Testis (tissue), 3 donors: ENCODE measurements around the gene GRK5. TPM values are rescaled to one million over a fixed set of nuclear protein-coding genes. Genes with fewer than 3 reads are reported as not detected.

ENCODE experiments used
- DNase-seq: peaks from one replicate; pipeline ENCODE4 v3.0.0-alpha.2; 2019
- H3K27ac ChIP-seq, 2 donors: fragments of 200-600 bp; sonication (generic); one replicate each; pipeline ENCODE4 v1.5.1; 2019
- H3K27me3 ChIP-seq: fragments of 200-600 bp; sonication (generic); one replicate; pipeline ENCODE4 v1.5.1; 2019
- H3K36me3 ChIP-seq: fragments of 200-600 bp; sonication (generic); one replicate; pipeline ENCODE4 v1.5.1; 2017; ENCODE audit warnings: low read depth; ENCODE audit errors: missing control alignments
- H3K4me1 ChIP-seq: fragments of 200-600 bp; sonication (generic); one replicate; pipeline ENCODE4 v1.5.1; 2019
- H3K4me3 ChIP-seq, 2 donors: fragments of 200-600 bp; sonication (generic); one replicate each; pipeline ENCODE4 v1.5.1; 2017 to 2019
- H3K9me3 ChIP-seq: fragments of 200-600 bp; sonication (generic); one replicate; pipeline ENCODE4 v1.5.1; 2017
- CTCF ChIP-seq, 3 experiments: fragments of 450-650 bp in 2 of 3; fragments of 200-600 bp in 1 of 3; sonication (generic) in 1 of 3; IDR thresholded peaks; one replicate each; pipeline ENCODE4 v1.5.1; 2016 to 2019; ENCODE audit warnings: antibody characterized with exemption in 3 of 3, mild to moderate bottlenecking in 2 of 3, moderate library complexity in 1 of 3
- POLR2A ChIP-seq: fragments of 450-650 bp; IDR thresholded peaks from one replicate; pipeline ENCODE4 v1.6.1; 2017; ENCODE audit warnings: antibody characterized with exemption, mild to moderate bottlenecking, moderate library complexity
- WGBS, 2 donors: methylation state at CpG; one replicate each; pipeline ENCODE4 v1.1.5; 2018; 5-methylcytosine and 5-hydroxymethylcytosine counted together
- intact Hi-C: fragments of 100-400 bp; cut with DNase I; formaldehyde crosslinking; loops from one replicate; pipeline ENCODE4 v1.15.1; 2023; ENCODE audit warnings: low total_unique reads
- polyA plus RNA-seq: library from polyadenylated mRNA; stranded (reverse); fragments of 350-450 nt; fragmentation: Illumina TruSeq; extraction: RNeasy Lipid Tissue Mini Kit (QIAGEN cat#74804); gene quantifications from one replicate; pipeline ENCODE4 v1.2.3, GENCODE V29; 2014; ENCODE audit warnings: low read depth, low replicate concordance; ENCODE audit not compliant: insufficient read depth
- total RNA-seq, 2 donors: library from RNA; depleted of rRNA; stranded (reverse); fragments of >200 nt; gene quantifications; one replicate each; pipeline ENCODE4 v1.2.3, GENCODE V29; 2016

The GRK5 gene
- total and polyA plus RNA-seq, 3 donors from 2014 or later: 4.5 to 10.3 (median 5.5) TPM

- Histone ChIP-seq H3K27me3 (no peaks in the 10 kb centered on the region), H3K9me3 (no peaks in the 10 kb centered on the region), H3K4me1 (peaks cover 14% of the 10 kb centered on the region), H3K4me3 (no peak overlapping the region), H3K36me3 (no peaks in the 10 kb centered on the region), H3K27ac (peak overlapping the region in 1 of 2 donors; percentile 68)
- no peak for DNase-seq
- intact Hi-C loops: loop anchor here (10.0 kb wide), 1 partner anchor 209 kb away; the partner anchor contains the start of gene GRK5
- TF ChIP-seq POLR2A: no peak
- TF ChIP-seq CTCF (IDR thresholded peaks at IDR 0.05): no peak
- WGBS, 2 donors: 63 to 68% methylated on average over 10 of the region's 10 CpGs
These were observed 206.8 kb downstream of the GRK5 start for GRCh38 chr10:119414081-119414611.

GRCh38 chr10:119415121-119415520 lies 207.8 kb downstream of the GRK5 start:
- Histone ChIP-seq H3K9me3 (no peaks in the 10 kb centered on the region), H3K27ac (no peak overlapping the region), H3K4me1 (peaks cover 14% of the 10 kb centered on the region), H3K27me3 (no peaks in the 10 kb centered on the region), H3K36me3 (no peaks in the 10 kb centered on the region), H3K4me3 (no peak overlapping the region)
- no peak for DNase-seq
- intact Hi-C loops: loop anchor here (10.0 kb wide), 1 partner anchor 210 kb away; the partner anchor contains the start of gene GRK5
- WGBS, 2 donors: 83 to 84% methylated on average over 6 of the region's 6 CpGs
- TF ChIP-seq CTCF (IDR thresholded peaks at IDR 0.05): no peak
- no peak for TF ChIP-seq POLR2A

- TF ChIP-seq POLR2A: no peak
- no peak for TF ChIP-seq CTCF (IDR thresholded peaks at IDR 0.05)
- Histone ChIP-seq H3K36me3 (no peaks in the 10 kb centered on the region), H3K27ac (no peak overlapping the region), H3K4me1 (peaks cover 14% of the 10 kb centered on the region), H3K9me3 (no peaks in the 10 kb centered on the region), H3K4me3 (no peak overlapping the region), H3K27me3 (no peaks in the 10 kb centered on the region)
- WGBS, 2 donors: 83 to 88% methylated on average over 19 to 21 of the region's 21 CpGs
- no peak for DNase-seq
- intact Hi-C loops: loop anchor here (10.0 kb wide), 1 partner anchor 211 kb away; the partner anchor contains the start of gene GRK5
These were observed 208.4 kb downstream of the GRK5 start for GRCh38 chr10:119415536-119416503.

GRCh38 chr10:119416855-119417254 lies 209.5 kb downstream of the GRK5 start:
- intact Hi-C loops: loop anchor here (10.0 kb wide), 1 partner anchor 212 kb away; the partner anchor contains the start of gene GRK5
- H3K4me1 ChIP-seq: peaks cover 22% of the 10 kb centered on the region

More at GRCh38 chr10:119416855-119417254, 209.5 kb downstream of the GRK5 start:
- no peaks in the 10 kb centered on the region for H3K9me3 ChIP-seq
- WGBS, 2 donors: 69 to 71% methylated on average over 6 to 10 of the region's 10 CpGs
- no peak overlapping the region for H3K4me3 ChIP-seq
- H3K27ac ChIP-seq: no peak overlapping the region
- no peaks in the 10 kb centered on the region for H3K36me3 ChIP-seq
- DNase-seq: peak; percentile 72
- TF ChIP-seq CTCF (IDR thresholded peaks at IDR 0.05) (peak; percentile 47 to 61 (median 57)), POLR2A (no peak)
- H3K27me3 ChIP-seq: no peaks in the 10 kb centered on the region
